Activated CD4-positive, alpha-beta T cell treated with anti-CD3 and anti-CD28 coated beads, Interleukin-2, amount 10 ng/mL, durations not matched to agents 24 days and 14 days (primary cell): ENCODE measurements around the gene CYP2W1. TPM values are rescaled to one million over a fixed set of nuclear protein-coding genes. Genes with fewer than 3 reads are reported as not detected.

ENCODE experiments used
- DNase-seq: peaks from one replicate; pipeline ENCODE4 v3.0.0; 2022
- H3K27ac Mint-ChIP-seq: one replicate; pipeline ENCODE4 v1.8.0; 2022; ENCODE audit warnings: mild to moderate bottlenecking, mixed read lengths
- H3K27me3 Mint-ChIP-seq: one replicate; pipeline ENCODE4 v1.8.0; 2022; ENCODE audit warnings: mixed read lengths
- H3K36me3 Mint-ChIP-seq: one replicate; pipeline ENCODE4 v1.8.0; 2022; ENCODE audit warnings: low read depth, mild to moderate bottlenecking, mixed read lengths
- H3K4me1 Mint-ChIP-seq: one replicate; pipeline ENCODE4 v1.8.0; 2021; ENCODE audit warnings: mixed read lengths
- H3K4me3 Mint-ChIP-seq: one replicate; pipeline ENCODE4 v1.8.0; 2022; ENCODE audit warnings: mild to moderate bottlenecking, moderate library complexity, mixed read lengths
- H3K9me3 Mint-ChIP-seq: one replicate; pipeline ENCODE4 v1.8.0; 2021; ENCODE audit warnings: mixed read lengths
- intact Hi-C: fragments of 100-400 bp; cut with micrococcal nuclease; formaldehyde crosslinking; loops from one replicate; pipeline ENCODE4 v1.15.1; 2023
- total RNA-seq: library from RNA; stranded (reverse); gene quantifications from 2 replicates; pipeline ENCODE4 v1.2.3, GENCODE V29; 2022

CYP2W1 gene
- total RNA-seq, 1 donor from 2014 or later: not detected

DNA sequence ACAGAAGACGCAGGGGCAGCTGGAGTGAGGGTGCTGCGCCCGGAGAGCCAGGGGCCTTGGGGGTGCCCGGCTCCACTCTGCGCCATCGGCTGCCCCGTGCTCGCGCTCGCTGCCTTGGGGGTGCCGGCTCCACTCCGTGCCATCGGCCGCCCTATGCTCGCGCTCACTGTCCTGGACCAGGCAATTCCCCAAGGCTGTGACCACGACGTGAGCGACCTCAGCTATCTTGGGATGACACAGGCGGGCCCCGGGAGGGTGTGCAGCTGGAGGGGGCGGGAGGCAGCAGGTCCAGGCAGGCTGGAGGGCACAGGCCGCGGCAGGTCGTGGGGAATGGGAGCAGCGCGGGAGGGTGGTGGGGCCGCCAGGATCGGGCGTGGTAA is 29.7 kb downstream of the CYP2W1 start:
- H3K27ac Mint-ChIP-seq: no peak overlapping the region
- no peak overlapping the region for H3K4me3 Mint-ChIP-seq
- no peak for DNase-seq
- H3K9me3 Mint-ChIP-seq: peaks cover 5% of the 10 kb centered on the region
- peaks cover 6% of the 10 kb centered on the region for H3K4me1 Mint-ChIP-seq
- peaks cover 8% of the 10 kb centered on the region for H3K36me3 Mint-ChIP-seq
- intact Hi-C loops: loop anchor here (5.0 kb wide), 1 partner anchor 55 kb away; no protein-coding TSS in a partner anchor
- no peaks in the 10 kb centered on the region for H3K27me3 Mint-ChIP-seq

DNA sequence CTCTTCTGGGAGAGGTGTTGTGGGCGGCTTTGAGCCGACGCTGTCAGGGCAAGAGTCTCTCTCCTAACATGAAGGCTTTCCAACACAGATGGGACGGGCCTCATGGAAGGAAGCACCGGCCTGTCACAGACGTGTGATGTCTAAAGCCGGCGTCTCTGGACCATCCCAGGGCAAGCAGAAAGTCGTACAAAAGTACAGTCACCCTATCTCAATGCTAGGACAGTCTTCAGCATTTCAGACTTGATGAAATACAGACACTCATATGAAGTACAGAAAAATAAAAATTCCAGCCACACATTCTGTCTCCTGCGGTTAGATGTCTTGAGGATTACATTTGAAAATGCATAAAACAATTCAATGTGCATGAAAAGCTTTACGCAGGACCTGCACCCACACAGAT is 30.6 kb downstream of the CYP2W1 start:
- no peak overlapping the region for H3K4me3 Mint-ChIP-seq
- peaks cover 5% of the 10 kb centered on the region for H3K9me3 Mint-ChIP-seq
- DNase-seq: no peak
- intact Hi-C loops: loop anchor here (5.0 kb wide), 1 partner anchor 54 kb away; no protein-coding TSS in a partner anchor
- no peak overlapping the region for H3K27ac Mint-ChIP-seq
- H3K36me3 Mint-ChIP-seq: peaks cover 10% of the 10 kb centered on the region
- no peaks in the 10 kb centered on the region for H3K27me3 Mint-ChIP-seq
- H3K4me1 Mint-ChIP-seq: peaks cover 12% of the 10 kb centered on the region

- intact Hi-C loops: loop anchor here (5.0 kb wide), 1 partner anchor 53 kb away; no protein-coding TSS in a partner anchor
- peaks cover 12% of the 10 kb centered on the region for H3K4me1 Mint-ChIP-seq
- H3K36me3 Mint-ChIP-seq: peaks cover 8% of the 10 kb centered on the region
- no peak for DNase-seq
- peaks cover 5% of the 10 kb centered on the region for H3K9me3 Mint-ChIP-seq
- H3K4me3 Mint-ChIP-seq: no peak overlapping the region
- H3K27ac Mint-ChIP-seq: no peak overlapping the region
- no peaks in the 10 kb centered on the region for H3K27me3 Mint-ChIP-seq
Observed at GRCh38 chr7:1014681-1015080, 31.7 kb downstream of the CYP2W1 start.

DNA sequence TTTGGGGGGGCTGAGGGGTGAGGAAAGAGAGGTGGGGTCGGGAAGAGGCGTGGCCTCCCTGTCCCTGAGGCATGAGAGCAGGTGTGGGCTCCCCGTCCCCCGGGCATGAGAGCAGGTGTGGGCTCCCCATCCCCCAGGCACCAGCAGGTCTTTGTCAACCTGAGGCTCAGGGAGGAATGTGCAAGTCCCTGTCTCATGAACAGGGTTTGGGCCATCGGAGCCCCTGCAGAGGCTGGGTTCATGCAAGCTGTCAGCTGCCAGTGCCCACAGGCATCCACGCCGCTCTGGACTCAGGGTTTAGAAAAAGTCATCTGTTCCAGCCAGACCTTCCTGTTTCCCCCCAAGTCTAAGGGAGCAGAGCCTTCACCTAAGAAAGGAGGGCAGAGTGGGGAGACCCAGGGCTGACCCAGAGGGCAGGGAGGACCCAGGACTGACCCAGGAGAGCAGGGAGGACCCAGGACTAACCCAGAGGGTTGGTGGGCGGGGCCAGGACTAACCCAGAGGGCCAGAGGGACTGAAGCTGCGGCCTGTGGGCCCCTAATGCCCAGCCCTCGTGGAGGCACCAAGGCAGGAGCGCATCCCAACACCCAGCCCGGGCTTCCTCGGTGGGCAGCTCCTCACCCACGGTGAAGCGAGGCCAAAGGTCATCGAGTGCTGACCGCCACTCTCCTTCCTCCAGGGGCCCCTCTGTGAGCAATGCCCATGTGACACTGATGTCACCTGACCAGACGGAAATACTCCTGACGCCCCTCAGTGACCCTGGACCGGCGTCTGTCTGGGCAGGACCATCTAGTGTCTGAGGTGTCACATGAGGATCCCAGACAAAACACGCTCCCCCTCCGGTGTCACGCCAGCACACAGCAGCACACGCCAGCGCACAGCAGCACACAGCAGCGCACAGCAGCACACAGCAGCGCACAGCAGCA is 32.5 kb downstream of the CYP2W1 start:
- H3K27me3 Mint-ChIP-seq: no peaks in the 10 kb centered on the region
- intact Hi-C loops: no loop called here
- H3K27ac Mint-ChIP-seq: no peak overlapping the region
- H3K4me1 Mint-ChIP-seq: peaks cover 12% of the 10 kb centered on the region
- H3K36me3 Mint-ChIP-seq: peaks cover 7% of the 10 kb centered on the region
- no peak overlapping the region for H3K4me3 Mint-ChIP-seq
- H3K9me3 Mint-ChIP-seq: peaks cover 5% of the 10 kb centered on the region
- DNase-seq: no peak

DNA sequence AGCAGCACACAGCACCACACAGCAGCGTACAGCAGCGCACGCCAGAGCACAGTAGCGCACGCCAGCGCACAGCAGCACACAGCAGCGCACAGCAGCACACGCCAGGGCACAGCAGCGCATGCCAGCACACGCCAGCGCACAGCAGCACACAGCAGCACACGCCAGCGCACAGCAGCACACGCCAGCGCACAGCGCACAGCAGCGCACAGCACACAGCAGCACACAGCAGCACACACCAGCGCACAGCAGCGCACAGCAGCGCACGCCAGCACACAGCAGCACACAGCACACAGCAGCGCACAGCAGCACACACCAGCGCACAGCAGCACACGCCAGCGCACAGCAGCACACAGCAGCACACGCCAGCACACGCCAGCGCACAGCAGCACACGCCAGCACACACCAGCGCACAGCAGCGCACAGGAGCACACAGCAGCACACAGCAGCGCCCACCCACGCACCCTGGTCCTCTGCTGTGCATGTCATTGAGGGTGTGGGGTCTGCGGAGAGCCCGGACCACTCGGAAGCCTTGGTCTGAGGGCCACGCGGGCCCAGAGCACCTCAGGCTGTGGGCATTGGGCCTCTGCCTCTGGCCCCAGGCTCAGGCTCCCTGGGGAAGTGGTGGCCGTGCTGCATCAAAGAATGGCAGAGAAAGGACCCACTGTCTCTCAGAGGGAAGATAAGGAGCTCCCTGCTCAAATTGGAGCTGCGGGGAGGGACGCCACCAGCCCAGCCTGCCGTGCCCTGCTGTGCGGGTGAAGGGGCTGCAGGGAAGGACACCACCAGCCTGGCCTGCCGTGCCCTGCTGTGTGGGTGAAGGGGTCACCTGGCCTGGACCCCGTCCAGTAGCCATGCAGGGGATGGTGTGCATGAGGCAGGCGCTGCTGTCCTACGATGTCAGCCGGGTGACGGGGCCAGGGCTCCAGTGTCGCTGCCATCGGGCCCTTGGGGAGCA is 33.9 kb downstream of the CYP2W1 start:
- DNase-seq: no peak
- intact Hi-C loops: no loop called here
- Mint-ChIP-seq H3K4me1 (peaks cover 6% of the 10 kb centered on the region), H3K27ac (no peak overlapping the region), H3K27me3 (no peaks in the 10 kb centered on the region), H3K4me3 (no peak overlapping the region), H3K9me3 (no peaks in the 10 kb centered on the region), H3K36me3 (peaks cover 8% of the 10 kb centered on the region)

GRCh38 chr7:1017586-1018333 is 34.8 kb downstream of the CYP2W1 start:
- H3K9me3 Mint-ChIP-seq: no peaks in the 10 kb centered on the region
- no peaks in the 10 kb centered on the region for H3K27me3 Mint-ChIP-seq
- H3K27ac Mint-ChIP-seq: no peak overlapping the region

DNA sequence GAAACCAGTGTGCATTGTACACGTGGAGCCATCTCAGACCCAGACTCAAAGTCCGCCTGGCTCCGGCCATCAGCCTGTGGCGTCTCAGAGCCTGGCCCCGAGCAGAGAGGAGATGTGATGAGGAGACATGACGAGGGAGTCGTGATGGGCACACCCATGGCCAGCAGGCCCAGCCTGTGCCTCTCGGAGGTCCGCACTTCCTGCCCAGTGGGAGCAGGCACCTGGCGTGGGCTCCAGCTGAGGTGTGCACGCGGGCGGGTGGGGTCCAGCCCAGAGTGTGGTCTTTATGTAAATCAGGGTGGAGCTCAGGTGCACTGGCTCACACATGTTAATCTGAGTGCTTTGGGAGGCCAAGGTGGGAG is 35.3 kb downstream of the CYP2W1 start:
- no peak overlapping the region for H3K27ac Mint-ChIP-seq
- H3K4me3 Mint-ChIP-seq: no peak overlapping the region
- no peaks in the 10 kb centered on the region for H3K27me3 Mint-ChIP-seq
- no peaks in the 10 kb centered on the region for H3K9me3 Mint-ChIP-seq
- H3K36me3 Mint-ChIP-seq: peaks cover 15% of the 10 kb centered on the region
- no peak for DNase-seq
- peaks cover 6% of the 10 kb centered on the region for H3K4me1 Mint-ChIP-seq
- intact Hi-C loops: no loop called here

More at GRCh38 chr7:1017586-1018333, 34.8 kb downstream of the CYP2W1 start:
- Mint-ChIP-seq H3K4me1 (peaks cover 6% of the 10 kb centered on the region), H3K36me3 (peaks cover 15% of the 10 kb centered on the region), H3K4me3 (no peak overlapping the region)
- intact Hi-C loops: no loop called here
- DNase-seq: no peak

GRCh38 chr7:1019255-1019785 is 36.3 kb downstream of the CYP2W1 start:
- Mint-ChIP-seq H3K4me1 (peaks cover 6% of the 10 kb centered on the region), H3K27ac (no peak overlapping the region), H3K27me3 (no peaks in the 10 kb centered on the region), H3K9me3 (no peaks in the 10 kb centered on the region), H3K4me3 (no peak overlapping the region), H3K36me3 (peaks cover 17% of the 10 kb centered on the region)
- no peak for DNase-seq
- intact Hi-C loops: no loop called here

DNA sequence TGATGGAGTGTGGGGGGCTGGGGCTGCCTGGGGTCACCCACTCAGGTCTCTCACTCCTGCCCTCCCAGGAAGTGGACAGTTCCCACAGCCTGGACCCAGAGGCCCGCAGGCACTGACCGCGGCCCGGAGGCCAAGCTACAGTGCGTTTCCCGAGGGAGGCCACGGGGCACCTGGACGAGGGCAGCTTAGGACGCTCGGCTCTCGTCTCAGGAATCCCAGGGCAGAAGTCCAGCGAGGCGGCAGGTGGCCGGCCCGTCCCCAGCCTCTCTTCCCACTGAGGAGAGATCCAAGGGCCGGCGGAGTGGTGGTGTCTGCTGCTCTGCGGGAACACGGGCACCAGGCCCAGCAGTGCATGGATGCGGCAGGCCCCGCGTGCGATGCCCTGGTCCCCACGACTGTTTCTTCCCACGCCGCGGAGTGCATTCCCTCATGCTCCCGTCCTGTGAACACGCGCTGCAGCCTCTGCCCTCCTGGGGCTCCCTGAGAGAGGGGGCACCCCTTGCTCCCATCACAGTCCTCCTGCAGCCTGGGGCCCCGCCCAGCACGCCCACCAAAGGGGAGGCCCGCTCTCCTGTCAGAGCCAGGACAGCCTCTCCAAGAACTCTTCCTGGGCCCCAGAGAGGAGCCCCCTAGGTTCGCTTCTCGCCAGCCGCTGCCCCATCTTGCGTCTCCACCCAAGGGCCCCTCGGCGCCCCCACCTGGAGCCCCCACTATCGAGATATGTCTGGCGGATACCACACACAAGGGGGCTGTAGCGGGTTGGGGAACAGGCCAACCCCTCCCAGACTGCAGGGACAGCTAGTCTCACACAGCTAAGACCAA is 37.0 kb downstream of the CYP2W1 start:
- Mint-ChIP-seq H3K27me3 (no peaks in the 10 kb centered on the region), H3K4me1 (peaks cover 6% of the 10 kb centered on the region), H3K27ac (no peak overlapping the region), H3K4me3 (no peak overlapping the region), H3K36me3 (peaks cover 17% of the 10 kb centered on the region), H3K9me3 (no peaks in the 10 kb centered on the region)
- intact Hi-C loops: no loop called here
- no peak for DNase-seq

GRCh38 chr7:1020849-1021251 is 37.9 kb downstream of the CYP2W1 start:
- no peaks in the 10 kb centered on the region for H3K9me3 Mint-ChIP-seq
- no peaks in the 10 kb centered on the region for H3K27me3 Mint-ChIP-seq
- H3K4me1 Mint-ChIP-seq: peaks cover 6% of the 10 kb centered on the region
- H3K36me3 Mint-ChIP-seq: peaks cover 17% of the 10 kb centered on the region
- DNase-seq: no peak
- intact Hi-C loops: no loop called here
- H3K4me3 Mint-ChIP-seq: no peak overlapping the region
- H3K27ac Mint-ChIP-seq: no peak overlapping the region

- intact Hi-C loops: no loop called here
- H3K4me3 Mint-ChIP-seq: no peak overlapping the region
- peaks cover 8% of the 10 kb centered on the region for H3K4me1 Mint-ChIP-seq
- H3K9me3 Mint-ChIP-seq: no peaks in the 10 kb centered on the region
- no peak for DNase-seq
- no peak overlapping the region for H3K27ac Mint-ChIP-seq
- H3K36me3 Mint-ChIP-seq: peaks cover 20% of the 10 kb centered on the region
- H3K27me3 Mint-ChIP-seq: no peaks in the 10 kb centered on the region
Observed at GRCh38 chr7:1021366-1021765, 38.4 kb downstream of the CYP2W1 start.

DNA sequence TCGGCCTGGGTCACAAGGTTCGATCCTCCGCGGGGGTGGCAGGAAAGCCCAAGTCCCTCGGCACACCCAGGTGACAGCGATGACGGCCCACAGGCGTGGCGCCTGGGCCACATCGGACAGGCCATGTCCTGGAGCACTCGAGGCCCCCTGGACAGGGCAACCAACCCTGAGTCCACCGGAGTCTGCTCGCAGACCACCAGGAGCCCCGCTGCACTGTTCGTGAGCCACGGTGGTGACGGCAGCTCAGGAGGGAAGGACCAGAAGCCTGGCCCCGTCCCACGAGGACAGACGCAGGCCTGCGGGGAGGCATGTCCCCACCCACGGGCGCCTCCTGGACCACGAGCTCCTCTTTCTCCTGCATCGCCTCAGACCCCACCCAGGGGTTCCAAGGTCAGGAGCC is 39.0 kb downstream of the CYP2W1 start:
- H3K4me1 Mint-ChIP-seq: peaks cover 8% of the 10 kb centered on the region
- H3K36me3 Mint-ChIP-seq: peaks cover 20% of the 10 kb centered on the region
- DNase-seq: no peak
- H3K27me3 Mint-ChIP-seq: no peaks in the 10 kb centered on the region
- intact Hi-C loops: no loop called here
- H3K4me3 Mint-ChIP-seq: no peak overlapping the region
- no peaks in the 10 kb centered on the region for H3K9me3 Mint-ChIP-seq
- no peak overlapping the region for H3K27ac Mint-ChIP-seq
